NCI-H1436 (cell line): ENCODE results near the gene MED14.

Experiments
- DNase-seq: peaks from one replicate; lab custom pipeline; 2025; lab: John Stamatoyannopoulos, UW

MED14 gene

DNA sequence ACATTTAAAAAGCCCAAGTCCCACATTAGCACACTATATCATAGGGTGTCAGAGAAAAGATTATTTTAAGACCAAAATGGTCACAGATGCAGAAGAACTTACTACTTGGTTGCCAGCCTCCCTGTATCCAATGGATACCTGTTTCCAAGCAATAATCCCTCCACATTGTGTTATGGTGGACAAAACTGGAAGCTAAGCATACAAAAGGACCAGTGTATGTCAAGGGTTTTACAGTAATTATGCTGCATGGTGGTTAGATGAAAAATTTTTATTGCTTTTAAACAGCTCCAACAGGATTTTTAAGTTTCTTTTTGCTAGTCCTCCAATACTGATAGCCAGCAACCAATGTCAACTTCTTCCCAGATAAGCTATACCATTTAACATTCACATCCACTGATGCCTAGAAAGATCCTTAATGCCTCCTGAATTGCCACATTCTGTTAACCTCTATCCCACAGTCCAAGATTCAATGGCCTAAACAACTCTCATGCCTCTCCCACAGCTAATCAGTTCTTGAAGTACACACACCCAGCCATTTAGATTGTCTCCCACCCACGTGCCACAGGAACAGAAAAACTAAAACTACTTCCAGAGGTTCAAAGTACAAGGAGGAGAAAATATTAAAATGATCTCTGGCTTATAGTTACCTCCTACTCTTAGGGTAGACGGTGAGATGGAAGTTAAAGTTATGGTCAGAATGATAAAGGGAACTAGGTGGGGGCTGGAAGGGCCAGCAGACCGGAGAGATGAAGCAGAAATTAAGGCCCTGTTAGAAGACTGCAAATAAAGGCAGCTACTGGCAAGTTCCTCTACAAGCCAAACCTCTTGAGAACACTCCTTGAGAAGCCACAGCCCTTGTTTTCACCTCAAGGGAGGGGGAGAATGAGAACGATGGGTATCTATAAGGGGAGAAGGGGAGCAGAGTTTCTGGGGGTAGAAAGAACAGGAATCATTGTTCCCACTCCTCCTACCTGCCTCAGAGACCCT lies 5.5 kb downstream of the MED14 start:
- no peak for DNase-seq

DNA sequence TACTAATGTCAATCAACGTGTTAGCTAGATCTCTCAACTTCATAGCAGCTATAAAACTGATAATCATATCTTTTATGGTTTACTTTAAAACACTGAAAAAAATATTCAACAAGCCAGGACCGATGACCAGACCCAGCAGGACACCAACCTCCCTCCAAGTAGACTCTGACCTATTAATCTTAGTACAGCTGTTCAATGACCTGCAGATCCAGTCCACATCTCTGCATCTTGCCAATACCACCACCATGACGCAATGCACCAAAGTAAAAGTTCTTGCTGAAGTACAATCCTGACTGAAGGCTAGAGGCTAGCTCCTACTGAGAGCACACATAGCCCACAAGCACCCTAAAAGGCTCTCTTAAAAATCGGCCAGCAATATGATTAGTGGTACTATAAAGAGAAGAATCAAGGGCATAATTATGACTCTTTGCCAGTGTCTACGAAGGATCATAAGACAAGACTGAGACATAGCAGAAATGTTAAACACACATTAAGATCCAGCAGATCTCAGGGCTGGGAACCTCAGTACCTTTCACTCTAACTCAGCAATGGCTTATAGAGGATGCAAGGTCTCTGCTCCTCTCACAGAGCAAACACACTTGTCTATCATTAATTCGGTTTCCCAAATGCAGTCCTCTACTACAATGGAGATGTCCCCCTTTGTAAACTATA lies 7.6 kb downstream of the MED14 start:
- DNase-seq: no peak

DNA sequence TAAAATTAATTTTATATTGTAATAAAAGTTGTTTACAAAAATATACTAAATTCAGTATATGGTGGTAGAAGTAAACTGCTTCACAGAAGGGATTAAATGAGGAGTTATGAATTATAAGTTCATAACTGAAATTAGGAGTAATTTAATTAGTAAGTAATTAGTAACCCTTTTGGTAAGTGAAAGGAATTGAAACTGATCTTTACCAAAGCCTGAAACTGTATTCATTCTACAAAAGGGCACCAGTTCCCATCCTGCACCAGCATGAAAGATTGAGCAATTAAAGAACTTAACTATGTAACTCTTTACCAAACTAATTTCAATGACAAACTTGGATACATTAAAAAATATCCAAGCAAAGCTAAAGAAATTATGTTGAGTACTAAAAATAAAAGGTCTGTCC lies 8.2 kb downstream of the MED14 start:
- no peak for DNase-seq

DNA sequence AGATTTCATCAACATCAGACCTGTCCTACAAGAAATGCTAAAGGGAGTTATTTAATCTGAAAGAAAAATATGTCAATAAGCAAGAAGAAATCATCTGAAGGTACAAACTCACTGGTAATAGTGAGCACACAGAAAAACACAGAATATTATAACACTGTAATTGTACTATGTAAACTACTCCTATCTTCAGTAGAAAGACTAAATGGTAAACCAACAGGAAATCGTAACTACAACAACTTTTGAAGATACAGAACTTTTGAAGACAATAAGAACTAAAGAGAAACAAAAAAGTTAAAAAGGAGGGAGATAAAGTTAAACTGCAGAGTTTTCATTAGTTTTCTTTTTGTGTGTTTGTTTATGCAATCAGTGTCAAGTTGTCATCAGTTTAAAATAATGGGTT lies 12.4 kb downstream of the MED14 start:
- no peak for DNase-seq

DNA sequence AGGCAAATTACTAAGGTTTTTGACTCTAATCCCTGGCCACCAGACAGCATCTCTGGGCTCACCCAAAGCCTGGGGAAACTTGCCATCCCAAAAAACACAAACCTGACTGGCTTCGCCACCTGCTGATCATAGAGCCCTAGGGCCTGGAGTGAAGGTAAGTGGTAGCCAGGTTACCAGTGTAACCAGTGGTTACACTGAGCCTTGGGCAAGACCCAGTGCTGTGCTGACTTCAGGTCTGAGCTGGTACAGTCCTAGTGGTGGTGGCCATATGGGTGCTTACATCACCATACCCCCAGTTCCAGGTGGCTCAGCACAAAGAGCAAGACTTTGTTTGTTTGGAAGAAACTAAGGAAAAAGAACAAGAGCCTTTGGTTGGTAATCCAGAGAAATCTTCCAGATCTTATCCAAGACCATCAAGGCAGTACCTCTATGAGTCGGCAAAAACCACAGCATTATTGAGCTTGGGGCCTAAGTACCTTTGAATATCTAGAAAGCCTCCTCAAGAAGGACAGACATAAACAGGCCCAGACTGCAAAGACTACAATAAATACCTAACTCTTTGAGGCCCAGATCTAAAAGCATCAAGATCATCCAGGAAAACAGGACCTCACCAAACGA lies 13.7 kb downstream of the MED14 start:
- DNase-seq: no peak

DNA sequence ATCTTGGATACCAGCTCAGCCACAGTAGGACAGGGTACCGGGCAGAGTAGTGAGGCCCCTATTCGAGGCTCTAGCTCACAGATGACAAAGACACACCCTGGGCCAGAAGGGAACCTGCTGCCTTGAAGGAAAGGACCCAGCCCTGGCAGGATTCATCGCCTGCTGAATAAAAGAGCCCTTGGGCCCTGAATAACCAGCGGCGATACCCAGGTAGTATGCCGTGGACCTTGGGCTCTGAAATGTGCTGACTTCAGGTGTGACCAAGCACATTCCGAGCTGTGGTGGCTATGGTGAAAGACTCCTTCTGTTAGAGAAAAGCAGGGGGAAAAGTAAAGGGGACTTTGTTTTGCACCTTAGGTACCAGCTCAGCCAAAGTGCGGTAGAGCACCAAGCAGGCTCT lies 14.6 kb downstream of the MED14 start:
- no peak for DNase-seq

DNA sequence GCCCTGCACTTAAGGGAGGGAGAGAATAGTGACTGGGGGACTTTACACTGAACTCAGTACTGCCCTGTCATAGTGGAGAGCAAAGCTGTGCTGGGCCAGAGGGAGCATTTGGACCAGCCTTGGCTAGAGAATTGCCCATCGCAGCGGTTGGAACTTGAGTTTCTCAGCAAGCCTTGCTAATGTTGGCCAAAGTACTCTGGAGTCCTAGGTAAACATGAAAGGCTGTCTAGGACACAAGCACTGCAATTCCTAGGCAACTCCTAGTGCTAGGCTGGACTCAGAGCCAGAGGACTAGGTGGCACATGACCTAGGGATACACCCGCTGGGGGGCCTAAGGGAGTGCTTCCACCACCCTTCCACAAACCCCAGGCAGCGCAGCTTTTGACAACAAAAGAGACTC lies 15.0 kb downstream of the MED14 start:
- DNase-seq: no peak

DNA sequence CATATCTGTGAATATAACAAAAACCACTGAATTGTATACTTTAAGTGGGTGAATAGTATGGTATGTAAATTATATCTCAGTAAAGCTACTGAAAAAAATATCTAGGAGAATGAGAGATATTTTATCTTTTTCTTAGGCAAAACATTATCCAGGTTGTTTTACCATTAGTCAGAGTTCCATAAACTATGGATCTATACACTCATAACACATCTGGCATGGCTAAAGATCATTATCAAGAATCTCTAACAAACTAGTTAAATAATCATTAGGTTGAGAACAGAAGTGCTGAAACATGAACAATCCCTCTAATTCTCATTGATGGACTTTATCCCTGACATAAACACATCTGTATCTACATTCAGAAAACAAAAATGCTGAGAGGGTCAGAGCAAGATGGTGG lies 15.6 kb downstream of the MED14 start:
- DNase-seq: no peak

DNA sequence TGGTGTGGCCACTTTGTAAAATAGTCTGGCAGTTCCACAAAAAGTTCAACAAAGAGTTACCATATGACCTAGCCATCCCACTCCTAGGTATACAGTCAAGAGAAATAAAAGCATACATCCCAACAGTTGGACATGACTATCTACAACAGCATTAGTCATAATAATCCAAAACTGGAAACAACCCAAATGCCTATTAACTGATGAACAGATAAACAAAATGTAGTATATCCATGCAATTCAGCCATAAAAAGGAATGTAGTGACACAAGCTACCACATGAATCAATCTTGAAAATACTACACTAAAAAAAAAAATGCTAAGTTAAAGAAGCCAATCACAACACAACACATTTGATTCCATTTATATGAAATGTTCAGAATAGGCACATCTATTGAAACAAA lies 16.1 kb downstream of the MED14 start:
- no peak for DNase-seq

DNA sequence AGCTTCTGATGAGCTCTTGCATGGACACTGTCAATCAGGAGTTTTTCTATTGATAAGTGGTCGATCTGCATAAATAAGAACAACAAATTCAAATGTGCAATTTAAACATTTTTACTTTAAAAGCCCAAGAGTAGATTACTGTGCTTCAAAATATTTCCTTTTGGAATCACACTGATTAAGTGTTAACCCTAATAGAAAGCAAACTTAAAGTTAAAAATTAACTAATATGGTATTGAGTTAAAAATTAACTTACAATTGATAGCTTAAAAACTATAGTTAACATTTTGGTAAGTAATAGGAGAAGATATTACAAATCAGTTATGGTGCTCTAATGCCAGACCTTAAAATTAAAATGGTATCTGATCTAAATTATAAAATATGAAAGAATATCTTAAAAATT lies 25.9 kb downstream of the MED14 start:
- no peak for DNase-seq

DNA sequence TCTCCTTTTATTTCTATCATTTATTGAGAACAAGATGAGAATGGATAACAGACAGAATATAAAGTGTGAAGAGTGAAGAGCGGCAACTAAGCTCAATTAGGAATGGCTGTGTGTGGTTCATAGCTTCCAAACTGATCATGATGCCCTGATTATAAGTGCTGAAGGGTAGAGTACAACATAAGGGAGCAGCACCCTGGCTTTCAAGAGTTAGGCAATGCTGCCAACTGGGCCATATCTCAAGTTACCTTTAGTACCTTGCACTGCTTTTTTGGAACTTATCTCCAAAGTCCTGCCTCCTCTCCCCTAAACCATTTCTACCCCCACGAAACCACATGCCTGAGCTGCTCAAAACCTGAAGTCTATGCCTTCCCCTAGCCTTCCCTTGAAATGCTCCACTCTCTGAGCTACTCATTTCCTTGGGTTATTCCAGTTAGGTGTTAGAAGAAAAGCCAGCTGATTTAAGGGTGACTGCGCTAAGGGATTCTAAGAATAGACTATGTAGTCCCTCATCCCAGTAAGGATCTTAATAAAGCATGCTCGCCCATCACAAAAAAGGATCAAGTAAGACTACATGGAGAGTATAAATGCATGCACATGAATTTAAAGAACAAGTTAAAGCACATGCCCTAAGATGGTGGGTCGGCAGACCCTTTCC lies 29.6 kb downstream of the MED14 start:
- DNase-seq: no peak

DNA sequence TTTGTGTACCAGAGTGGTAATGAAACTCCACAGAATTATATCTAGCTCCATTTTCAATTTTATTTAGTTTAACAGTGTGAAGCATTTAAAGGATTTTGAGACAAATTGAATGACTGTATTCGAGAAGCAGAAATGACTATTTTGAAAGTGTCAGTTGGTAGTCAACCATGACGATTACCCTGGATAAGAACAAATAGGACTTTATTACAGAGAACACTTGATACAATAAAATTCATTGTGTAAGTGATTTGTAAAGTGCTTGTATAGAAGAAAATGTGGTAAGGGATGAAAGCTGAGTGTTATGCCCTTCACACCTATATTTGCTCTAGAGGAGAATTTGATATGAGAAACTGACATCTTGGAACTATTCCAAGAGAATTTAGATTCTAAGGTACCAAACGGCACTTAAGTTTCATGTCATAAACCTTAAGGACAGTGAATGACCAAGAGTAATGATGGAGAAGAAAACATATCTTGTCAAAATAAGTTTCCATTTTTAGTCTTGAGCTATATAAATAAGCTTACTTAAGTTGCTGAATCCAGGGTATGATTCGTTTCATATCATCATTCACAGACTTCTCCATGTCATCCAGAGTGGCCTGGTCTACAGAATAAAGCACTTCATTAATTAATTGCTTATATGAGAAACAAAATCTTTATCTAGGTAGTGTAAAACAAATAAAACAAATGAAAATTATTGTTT lies 34.6 kb downstream of the MED14 start:
- DNase-seq: no peak

DNA sequence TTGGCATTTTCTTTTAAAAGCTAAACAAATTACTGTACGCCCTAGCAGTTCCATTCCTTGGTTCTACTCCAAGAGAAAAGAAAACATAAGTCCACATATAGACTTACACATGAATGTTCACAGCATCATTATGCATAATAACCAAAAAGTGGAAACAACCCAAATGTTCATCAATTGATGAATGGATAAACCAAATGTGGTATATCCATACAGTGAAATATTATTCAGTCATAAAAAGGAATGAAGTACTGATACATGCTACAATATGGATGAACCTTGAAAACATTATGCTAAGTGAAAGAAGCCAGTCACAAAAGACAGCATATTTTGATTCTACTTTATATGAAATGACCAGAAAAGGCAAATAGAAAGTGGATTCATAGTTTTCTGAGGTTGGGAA lies 36.5 kb downstream of the MED14 start:
- DNase-seq: no peak

DNA sequence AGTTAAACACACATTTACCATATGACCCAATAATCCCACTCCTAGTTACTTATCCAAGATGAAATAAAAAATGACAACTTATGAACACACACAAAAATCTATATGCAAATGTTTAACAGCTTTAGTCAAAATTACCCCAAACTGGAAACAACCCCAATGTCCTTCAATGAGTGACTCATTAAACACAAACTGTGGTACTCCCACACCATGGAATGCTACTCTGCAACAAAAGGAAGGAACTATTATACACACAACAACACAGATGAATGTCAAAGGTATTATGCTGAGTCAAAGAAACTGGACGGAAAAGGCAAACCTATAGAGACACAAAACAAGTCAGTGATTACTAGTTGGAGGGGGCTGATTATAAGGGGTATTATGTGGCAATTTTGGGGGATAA lies 40.5 kb downstream of the MED14 start:
- DNase-seq: no peak

DNA sequence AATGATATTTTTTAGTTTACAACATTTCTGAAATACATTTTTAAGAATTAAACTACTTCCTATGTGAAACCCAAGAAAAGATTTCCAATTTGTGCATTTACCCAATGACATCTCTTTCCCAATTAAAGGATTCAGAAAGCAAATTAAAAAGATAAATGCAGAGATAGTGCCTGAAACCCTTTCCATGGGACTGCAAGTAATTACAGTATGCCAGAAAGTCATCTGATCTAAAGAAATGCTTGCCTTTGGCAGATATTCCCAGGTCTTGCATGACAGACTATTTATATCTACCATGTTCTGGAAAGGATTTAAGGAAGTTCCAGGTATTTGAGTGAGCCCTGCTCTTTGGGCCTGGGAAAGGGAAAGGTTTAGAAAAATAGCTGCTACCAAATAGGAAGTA lies 46.4 kb downstream of the MED14 start:
- DNase-seq: no peak

DNA sequence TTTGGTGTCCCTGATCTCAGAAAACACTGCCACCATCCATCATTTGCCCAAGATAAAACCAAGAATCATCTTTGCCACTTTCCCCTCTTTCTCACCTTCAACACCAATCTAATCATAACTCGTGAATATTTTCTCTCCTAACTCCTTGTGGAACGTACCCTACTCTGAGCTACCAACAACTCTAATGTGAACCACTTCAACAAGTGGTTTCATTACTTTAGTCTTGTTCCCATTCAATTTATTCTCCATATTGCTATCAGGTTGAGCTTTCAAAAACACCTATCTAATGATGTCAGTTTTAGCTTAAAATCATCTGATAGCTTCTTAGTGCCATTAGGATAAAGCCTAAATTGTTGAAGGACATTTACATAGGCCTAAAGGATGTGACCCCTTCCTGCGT lies 48.2 kb downstream of the MED14 start:
- no peak for DNase-seq

DNA sequence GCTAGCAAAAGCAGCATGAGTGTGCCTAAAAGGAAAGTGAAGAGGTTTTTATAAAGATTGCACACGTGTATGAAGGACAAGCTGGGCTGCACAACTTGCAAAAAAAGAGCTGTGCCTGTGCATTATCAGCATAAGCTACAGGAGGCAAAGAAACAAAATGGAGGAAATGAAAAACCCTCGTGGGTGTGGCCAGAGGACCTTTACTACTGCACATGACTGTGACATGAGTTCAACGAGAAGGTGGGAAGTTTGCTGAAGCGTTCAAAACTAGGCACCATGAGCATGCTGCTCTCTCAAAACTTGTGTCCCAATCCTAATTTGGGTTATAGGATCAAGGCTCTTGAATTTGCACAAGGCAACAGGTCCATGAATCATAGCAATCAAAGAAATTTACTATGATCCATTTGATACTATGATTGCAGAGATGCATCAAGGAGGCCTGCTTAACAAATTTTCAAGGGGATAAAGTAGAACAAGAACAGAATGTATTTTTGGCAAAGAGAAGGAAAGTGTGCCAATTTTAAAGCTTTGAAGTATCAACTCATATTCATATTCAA lies 49.9 kb downstream of the MED14 start:
- no peak for DNase-seq

DNA sequence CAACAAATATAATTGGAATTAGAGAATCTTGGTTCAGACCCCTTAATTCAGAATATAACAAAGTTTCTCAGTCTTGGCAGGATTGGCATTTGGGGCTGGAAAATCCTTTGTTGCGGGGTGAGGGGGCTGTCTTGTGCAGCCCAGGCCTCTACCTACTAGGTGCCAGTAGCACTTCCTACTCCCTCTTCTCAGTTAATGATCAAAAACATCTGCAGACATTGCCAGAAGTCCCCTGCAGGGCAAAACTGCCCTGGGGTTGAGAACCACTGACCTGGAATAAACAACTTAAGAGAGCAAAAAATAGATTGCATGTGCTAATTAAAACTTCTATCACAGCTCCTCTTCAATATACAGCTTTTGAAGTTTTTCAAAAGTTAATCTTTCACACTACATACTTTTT lies 51.2 kb downstream of the MED14 start:
- no peak for DNase-seq

DNA sequence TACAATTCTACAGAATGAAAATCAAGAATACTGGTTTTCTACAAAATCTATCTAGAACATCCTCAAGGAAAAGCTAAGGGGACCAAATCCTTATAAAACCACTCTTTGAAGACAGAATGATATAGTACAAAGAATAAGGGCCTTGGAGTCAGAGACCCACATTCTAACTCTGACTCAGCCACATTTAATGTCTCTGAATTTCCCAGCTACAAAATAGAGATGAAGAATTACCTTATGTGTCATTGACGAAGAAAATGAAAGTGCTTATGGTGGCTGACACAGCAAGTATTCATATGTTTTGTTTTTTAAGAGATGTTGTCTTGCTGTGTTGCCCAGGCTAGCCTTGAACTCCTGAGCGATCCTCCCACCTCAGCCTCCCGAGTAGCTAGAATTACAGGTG lies 52.1 kb downstream of the MED14 start:
- no peak for DNase-seq

DNA sequence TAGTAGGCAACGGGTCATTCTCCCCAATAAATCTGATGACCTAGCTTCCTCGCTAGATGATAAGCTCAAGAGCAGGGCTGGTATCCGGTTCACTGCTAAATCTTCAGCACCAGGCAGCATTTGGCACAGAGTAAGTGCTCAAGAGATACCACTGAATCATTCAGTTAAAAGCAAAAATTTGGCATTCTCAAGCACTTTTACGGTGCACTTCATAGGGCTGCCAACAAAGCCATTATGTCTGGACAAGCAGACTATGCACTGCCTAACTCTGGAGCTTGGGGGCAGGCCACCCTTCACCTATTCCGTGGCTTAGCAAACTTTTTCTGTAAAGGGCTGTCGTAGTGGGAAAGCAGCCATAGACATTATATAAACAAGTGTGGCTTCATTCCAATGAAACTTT lies 64.2 kb downstream of the MED14 start:
- DNase-seq: no peak

DNA sequence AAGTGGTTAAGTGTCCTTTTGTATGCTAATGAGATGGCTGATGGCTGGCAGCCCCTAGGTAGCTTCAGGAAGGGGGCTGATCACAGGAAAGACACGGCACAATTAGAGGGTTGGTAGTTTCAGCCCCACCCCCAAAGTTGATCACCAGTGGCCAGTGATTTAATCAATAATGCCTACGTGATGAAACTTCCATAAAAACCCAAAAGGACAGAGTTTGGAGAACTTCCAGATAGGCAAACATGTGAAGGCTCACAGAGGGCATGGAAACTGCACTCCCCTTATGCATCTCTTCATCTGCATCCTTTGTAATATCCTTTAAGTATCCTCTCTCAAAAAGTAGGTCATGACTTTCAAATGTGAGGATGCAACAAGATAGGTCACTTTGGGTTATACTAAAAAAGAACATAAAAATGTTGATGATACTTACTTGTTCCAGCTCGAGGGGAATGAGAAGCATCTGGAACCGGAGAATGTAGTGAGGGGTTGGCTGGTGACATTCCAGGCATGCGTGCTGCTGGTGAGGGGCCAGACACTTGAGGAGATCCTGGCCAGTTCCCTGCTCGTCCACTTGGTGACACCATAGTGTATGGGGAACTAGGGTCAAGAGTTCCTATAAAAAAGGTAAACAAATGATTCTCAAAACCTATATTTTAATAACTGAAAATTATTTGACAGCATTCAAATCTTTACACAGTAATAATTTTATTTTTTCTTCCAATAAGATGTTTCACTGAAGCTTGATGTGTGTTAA lies 71.3 kb downstream of the MED14 start:
- DNase-seq: no peak
